BLaER1 (cell line): ENCODE results near the gene ZNF622.

Experiments used
- H3K27ac ChIP-seq: shearing (Covaris generic); formaldehyde crosslinking; 2 replicates; pipeline ENCODE4 v1.8.1; 2022
- H3K27me3 ChIP-seq: shearing (Covaris generic); formaldehyde crosslinking; 2 replicates; pipeline ENCODE4 v1.8.1; 2022
- H3K36me3 ChIP-seq: shearing (Covaris generic); formaldehyde crosslinking; 2 replicates; pipeline ENCODE4 v1.8.1; 2022
- H3K4me1 ChIP-seq: shearing (Covaris generic); formaldehyde crosslinking; 2 replicates; pipeline ENCODE4 v1.8.1; 2022
- H3K4me2 ChIP-seq: shearing (Covaris generic); formaldehyde crosslinking; 2 replicates; pipeline ENCODE4 v1.8.1; 2022
- H3K4me3 ChIP-seq: shearing (Covaris generic); formaldehyde crosslinking; 2 replicates; pipeline ENCODE4 v1.8.1; 2022
- H3K9ac ChIP-seq: shearing (Covaris generic); formaldehyde crosslinking; 2 replicates; pipeline ENCODE4 v1.8.1; 2022
- H3K9me3 ChIP-seq: shearing (Covaris generic); formaldehyde crosslinking; 2 replicates; pipeline ENCODE4 v1.8.1; 2022
- H4K20me1 ChIP-seq: shearing (Covaris generic); formaldehyde crosslinking; 2 replicates; pipeline ENCODE4 v1.8.1; 2022
- Cebpa-rat ChIP-seq: shearing (Covaris generic); IDR thresholded peaks from 2 replicates; pipeline ENCODE4 v1.8.1; 2022

Gene ZNF622

DNA sequence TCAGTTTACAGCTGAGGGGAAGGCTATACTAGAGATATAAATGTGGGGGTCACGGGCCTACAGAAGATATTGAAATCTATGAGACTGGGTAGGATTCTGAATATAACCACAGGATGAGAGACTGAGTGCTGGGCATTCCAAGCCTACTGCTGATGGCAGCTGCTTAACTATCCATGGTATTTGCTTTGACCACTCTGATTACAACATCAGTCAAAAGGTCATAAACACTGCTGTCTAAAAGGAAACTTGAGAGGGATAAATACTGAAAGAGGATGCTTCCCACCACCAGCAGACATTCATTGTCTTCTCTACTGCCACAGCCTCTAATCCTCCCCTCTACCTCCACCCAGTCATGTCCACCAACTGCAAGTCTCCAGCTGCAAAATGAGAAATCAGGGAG, 3.8 kb downstream of the ZNF622 start:
- 0 out of 2 replicates have a peak overlapping the region, but pooled peaks have one; percentile 3 for H3K4me2 ChIP-seq

DNA sequence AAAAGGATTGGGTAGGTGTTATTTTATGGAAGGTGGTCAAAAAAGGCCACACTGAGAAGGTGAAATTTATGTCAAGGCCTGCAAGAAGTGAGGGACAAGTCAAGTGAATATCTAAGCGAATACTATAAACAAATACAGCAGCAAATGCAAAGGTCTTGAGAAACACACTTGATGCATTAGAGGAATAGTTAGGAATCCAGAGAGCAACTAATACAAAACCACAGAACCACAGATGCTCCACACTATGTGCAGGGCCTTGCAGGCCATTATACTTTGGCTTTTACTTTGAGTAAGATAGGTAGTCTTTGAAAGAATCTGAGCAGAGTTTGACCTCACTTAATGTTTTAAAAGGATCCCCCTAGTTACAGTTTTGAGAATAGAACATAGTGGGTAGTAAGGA, 4.6 kb downstream of the ZNF622 start:
- no peak for TF ChIP-seq Cebpa-rat
- peak overlapping the region; percentile 3; the same call in 1 of the 2 replicates for H3K4me2 ChIP-seq
- H3K36me3 ChIP-seq: peaks cover 78% of the 10 kb centered on the region
- no peaks in the 10 kb centered on the region for H3K9me3 ChIP-seq
- peaks cover 90% of the 10 kb centered on the region for H4K20me1 ChIP-seq
- peaks cover 41% of the 10 kb centered on the region for H3K4me1 ChIP-seq
- H3K4me3 ChIP-seq: no peak overlapping the region
- H3K9ac ChIP-seq: no peak overlapping the region
- no peak overlapping the region for H3K27ac ChIP-seq
- no peaks in the 10 kb centered on the region for H3K27me3 ChIP-seq

More for the DNA sequence above, 3.8 kb downstream of the ZNF622 start:
- Histone ChIP-seq H3K36me3 (peaks cover 71% of the 10 kb centered on the region), H3K4me3 (no peak overlapping the region), H3K9ac (no peak overlapping the region), H3K27me3 (no peaks in the 10 kb centered on the region), H3K9me3 (no peaks in the 10 kb centered on the region), H3K27ac (no peak overlapping the region), H4K20me1 (peaks cover 82% of the 10 kb centered on the region), H3K4me1 (peaks cover 43% of the 10 kb centered on the region)
- TF ChIP-seq Cebpa-rat: no peak

DNA sequence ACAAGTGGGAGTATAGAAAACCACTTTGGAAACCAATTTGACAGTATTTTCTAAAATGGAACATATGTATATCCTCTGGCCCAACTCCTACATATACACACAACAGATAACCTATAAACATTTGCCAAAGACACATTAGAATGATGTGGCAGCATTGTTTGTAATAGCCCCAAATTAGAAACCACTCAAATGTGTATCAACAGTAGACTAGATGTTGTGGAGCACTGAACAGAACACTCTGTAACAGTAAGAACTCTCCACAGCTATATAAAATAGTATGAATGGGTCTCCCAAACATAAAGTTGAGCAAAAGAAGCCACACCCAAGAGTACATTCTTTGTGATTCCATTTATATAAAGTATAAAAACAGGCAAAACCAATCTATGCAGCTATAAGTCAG, 6.1 kb downstream of the ZNF622 start:
- Histone ChIP-seq H3K4me1 (peaks cover 42% of the 10 kb centered on the region), H3K9me3 (no peaks in the 10 kb centered on the region), H3K27me3 (no peaks in the 10 kb centered on the region), H3K4me2 (no peak overlapping the region), H3K27ac (no peak overlapping the region), H4K20me1 (peaks cover 97% of the 10 kb centered on the region), H3K4me3 (no peak overlapping the region), H3K36me3 (peaks cover 94% of the 10 kb centered on the region), H3K9ac (no peak overlapping the region)
- TF ChIP-seq Cebpa-rat: no peak

DNA sequence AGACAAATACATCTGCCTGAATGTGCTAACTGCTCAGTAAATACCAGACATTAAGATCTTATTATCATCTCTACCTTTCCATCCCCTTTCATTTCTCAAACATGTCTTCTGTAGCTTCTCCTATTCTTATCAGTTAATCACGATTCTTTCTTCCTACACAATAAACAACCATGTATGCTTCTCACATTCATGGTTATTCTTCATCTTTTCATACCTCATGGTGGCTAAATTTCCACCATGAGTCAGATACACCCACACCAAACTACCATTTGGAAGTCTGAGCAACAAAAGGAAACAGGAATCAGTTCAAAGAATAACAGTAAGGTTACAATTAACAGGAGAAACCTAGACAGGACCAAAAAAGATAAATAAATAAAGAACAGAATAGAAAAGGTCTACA, 7.7 kb downstream of the ZNF622 start:
- Histone ChIP-seq H3K27ac (no peak overlapping the region), H3K9ac (no peak overlapping the region), H3K27me3 (no peaks in the 10 kb centered on the region), H3K36me3 (peaks cover 97% of the 10 kb centered on the region), H3K9me3 (no peaks in the 10 kb centered on the region), H3K4me3 (no peak overlapping the region), H3K4me2 (no peak overlapping the region), H3K4me1 (peaks cover 26% of the 10 kb centered on the region), H4K20me1 (peaks cover 99% of the 10 kb centered on the region)
- no peak for TF ChIP-seq Cebpa-rat

DNA sequence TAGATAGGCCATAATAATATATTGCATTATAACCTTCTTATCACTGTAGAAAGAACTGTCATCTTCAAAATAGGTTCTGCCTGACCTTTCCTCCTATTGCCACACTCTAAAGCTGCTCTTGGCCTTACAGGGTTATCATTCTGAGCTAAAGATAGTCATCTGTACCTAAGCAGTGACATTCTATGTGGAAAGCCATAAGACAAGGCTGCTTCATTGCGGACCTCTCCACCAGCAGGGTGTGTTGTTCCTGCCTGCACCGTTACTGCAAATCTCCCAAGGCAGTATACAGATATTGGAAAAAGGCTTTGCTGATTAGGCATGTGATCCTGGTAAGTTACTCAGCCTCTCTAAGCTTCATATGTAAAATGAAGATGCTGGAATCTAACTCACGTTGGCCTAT, 8.1 kb downstream of the ZNF622 start:
- Histone ChIP-seq H3K4me2 (no peak overlapping the region), H3K27me3 (no peaks in the 10 kb centered on the region), H3K4me1 (peaks cover 22% of the 10 kb centered on the region), H3K9ac (no peak overlapping the region), H3K36me3 (peaks cover 97% of the 10 kb centered on the region), H3K4me3 (no peak overlapping the region), H4K20me1 (peaks cover 100% of the 10 kb centered on the region), H3K27ac (no peak overlapping the region), H3K9me3 (no peaks in the 10 kb centered on the region)
- TF ChIP-seq Cebpa-rat: no peak

DNA sequence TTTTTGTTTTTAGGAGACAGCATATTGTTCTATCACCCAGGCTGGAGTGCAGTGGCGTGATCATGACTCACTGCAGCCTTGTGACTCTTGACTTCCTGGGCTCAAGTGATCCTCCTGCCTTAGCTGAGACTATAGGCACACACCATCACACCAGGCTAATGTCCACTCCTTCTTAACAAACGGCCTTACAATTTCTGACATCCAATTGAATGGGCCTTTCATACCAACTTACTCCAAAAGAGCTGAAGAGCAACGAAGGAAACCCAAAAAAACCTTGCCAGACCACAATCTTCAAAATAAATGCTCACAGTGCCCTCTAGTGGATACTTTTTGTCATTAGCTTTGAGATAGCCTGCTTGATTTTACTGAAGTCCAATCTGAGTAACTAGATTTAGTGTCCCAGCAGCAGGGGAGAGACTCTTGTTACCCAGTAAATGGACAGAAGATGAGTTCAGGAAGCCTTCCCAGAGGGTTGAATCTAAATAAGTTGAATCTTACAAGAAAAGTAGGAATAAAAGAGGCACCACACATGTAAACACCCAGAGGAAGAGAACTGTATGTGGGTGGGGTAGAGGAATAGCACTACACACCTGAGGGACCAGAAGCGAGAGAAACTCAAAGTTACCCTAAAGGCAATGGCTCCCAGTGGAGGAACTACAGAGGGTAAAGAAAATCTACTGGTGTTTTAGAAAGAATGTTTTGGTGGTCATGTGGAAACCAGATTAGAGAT, 9.3 kb downstream of the ZNF622 start:
- Histone ChIP-seq H3K9ac (no peak overlapping the region), H3K4me1 (peaks cover 12% of the 10 kb centered on the region), H3K36me3 (peaks cover 97% of the 10 kb centered on the region), H3K4me2 (peak overlapping the region; percentile 36; the same call in 1 of the 2 replicates), H3K4me3 (no peak overlapping the region), H3K27me3 (no peaks in the 10 kb centered on the region), H3K9me3 (no peaks in the 10 kb centered on the region), H4K20me1 (peaks cover 95% of the 10 kb centered on the region), H3K27ac (no peak overlapping the region)
- TF ChIP-seq Cebpa-rat: no peak

DNA sequence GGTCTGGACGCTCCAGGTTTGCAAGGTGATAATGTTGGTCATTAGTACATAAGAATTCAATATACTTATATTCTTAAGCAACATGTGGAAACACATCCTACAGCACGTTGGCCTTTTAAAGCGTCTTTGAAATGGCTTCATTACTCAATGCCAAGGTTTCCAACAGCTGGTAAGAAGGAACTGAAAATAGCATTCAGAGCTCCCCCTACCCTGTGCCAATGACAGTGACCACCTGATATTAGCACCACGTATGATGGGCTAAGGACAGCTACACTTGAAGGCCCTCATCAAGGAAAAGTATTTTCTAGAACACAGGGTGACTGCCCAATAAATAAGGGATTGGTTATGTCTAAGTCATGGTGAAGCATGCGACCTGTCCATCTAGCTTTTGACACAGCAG, 9.9 kb downstream of the ZNF622 start:
- TF ChIP-seq Cebpa-rat: no peak
- H3K4me3 ChIP-seq: no peak overlapping the region
- no peak overlapping the region for H3K9ac ChIP-seq
- H3K27ac ChIP-seq: no peak overlapping the region
- H3K4me2 ChIP-seq: peak overlapping the region; percentile 36; the same call in 1 of the 2 replicates
- H4K20me1 ChIP-seq: peaks cover 89% of the 10 kb centered on the region
- peaks cover 7% of the 10 kb centered on the region for H3K4me1 ChIP-seq
- H3K9me3 ChIP-seq: no peaks in the 10 kb centered on the region
- H3K27me3 ChIP-seq: no peaks in the 10 kb centered on the region
- H3K36me3 ChIP-seq: peaks cover 97% of the 10 kb centered on the region

DNA sequence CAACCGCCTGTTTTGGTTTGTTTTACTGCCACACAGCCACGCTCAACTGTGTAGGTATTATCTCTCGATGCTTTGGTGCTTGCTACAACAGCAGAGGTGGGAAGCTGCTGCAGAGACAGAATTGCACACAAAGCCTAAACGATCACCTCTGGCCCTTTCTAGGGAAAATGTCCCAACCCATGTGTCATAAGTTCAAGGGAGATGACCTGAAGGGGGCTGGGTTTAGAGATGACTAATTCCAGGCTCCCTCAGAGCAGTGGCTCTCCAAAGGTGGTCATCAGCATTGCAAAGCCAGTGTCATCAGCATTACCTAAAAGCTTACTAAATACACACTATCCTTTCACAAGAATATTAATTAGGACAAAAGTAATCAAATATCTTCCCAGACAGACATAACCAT, 10.9 kb downstream of the ZNF622 start:
- peaks cover 7% of the 10 kb centered on the region for H3K4me1 ChIP-seq
- no peak overlapping the region for H3K9ac ChIP-seq
- no peak overlapping the region for H3K4me2 ChIP-seq
- no peak overlapping the region for H3K4me3 ChIP-seq
- TF ChIP-seq Cebpa-rat: no peak
- peaks cover 97% of the 10 kb centered on the region for H3K36me3 ChIP-seq
- no peaks in the 10 kb centered on the region for H3K27me3 ChIP-seq
- no peaks in the 10 kb centered on the region for H3K9me3 ChIP-seq
- H4K20me1 ChIP-seq: peaks cover 79% of the 10 kb centered on the region
- H3K27ac ChIP-seq: no peak overlapping the region

DNA sequence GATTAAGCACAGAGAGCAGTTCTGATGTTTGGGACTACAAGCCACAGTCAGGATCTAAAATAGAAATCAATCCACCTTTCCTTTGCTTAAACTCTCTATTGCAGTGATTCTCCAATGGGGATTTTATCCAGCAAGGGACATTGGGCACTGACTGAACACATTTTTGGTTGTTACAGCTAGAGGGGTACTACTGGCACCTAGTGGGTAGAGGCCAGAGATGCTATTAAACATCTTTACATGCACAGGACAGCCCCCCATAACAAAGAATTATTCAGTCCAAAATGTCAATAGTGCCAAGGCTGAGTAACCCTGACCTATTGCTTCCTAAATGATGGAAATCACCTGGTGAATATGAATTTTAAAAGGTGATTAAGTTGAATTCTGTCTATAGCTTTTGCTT, 12.0 kb downstream of the ZNF622 start:
- Histone ChIP-seq H3K4me3 (no peak overlapping the region), H4K20me1 (peaks cover 68% of the 10 kb centered on the region), H3K4me2 (no peak overlapping the region), H3K9ac (no peak overlapping the region), H3K36me3 (peaks cover 97% of the 10 kb centered on the region), H3K27me3 (no peaks in the 10 kb centered on the region), H3K4me1 (peaks cover 7% of the 10 kb centered on the region), H3K27ac (no peak overlapping the region), H3K9me3 (no peaks in the 10 kb centered on the region)
- TF ChIP-seq Cebpa-rat: no peak

DNA sequence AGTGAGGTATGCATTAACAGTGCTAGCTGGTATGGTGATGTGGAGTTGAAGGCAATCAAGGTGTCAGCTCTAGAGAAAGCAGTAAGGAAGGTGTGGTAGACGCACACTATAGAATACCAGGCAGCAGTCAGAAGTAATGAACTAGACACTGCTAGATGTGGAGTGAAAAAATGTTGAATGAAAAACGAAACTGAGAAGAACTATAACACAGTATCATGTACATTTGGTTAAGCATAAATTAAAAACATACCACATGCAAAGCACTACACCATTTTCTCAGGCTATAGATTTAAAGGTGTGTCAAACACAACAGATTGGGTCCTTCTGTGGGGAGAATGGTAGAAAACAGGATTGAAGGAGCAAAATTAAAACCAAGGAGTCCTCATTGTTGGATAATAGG, 15.4 kb downstream of the ZNF622 start:
- H3K27me3 ChIP-seq: no peaks in the 10 kb centered on the region
- H3K9me3 ChIP-seq: no peaks in the 10 kb centered on the region
- H3K27ac ChIP-seq: no peak overlapping the region
- H3K36me3 ChIP-seq: peaks cover 96% of the 10 kb centered on the region
- no peak overlapping the region for H3K9ac ChIP-seq
- TF ChIP-seq Cebpa-rat: no peak
- H3K4me3 ChIP-seq: no peak overlapping the region
- peaks cover 34% of the 10 kb centered on the region for H4K20me1 ChIP-seq
- H3K4me2 ChIP-seq: no peak overlapping the region
- H3K4me1 ChIP-seq: no peaks in the 10 kb centered on the region
